MM.1S (cell line): ENCODE results near the gene SIRT7.
"Not testable (repeated sequence)": the region's sequence is repeated elsewhere in the genome, so short reads cannot be mapped to it uniquely, and the experiment has no call there.

Experiments
- DNase-seq: peaks from one replicate; pipeline ENCODE4 v3.0.0-alpha.2; 2015
- H2AFZ ChIP-seq: fragments of 300-600 bp; sonication (generic); 2 replicates; pipeline ENCODE4 v1.6.0; 2016; ENCODE audit warnings: antibody characterized with exemption, low read length
- H3F3A ChIP-seq: fragments of 300-600 bp; sonication (generic); 2 replicates; pipeline ENCODE4 v1.6.1; 2016; ENCODE audit warnings: mild to moderate bottlenecking, antibody characterized with exemption, low read length, moderate library complexity, mixed read lengths; ENCODE audit not compliant: insufficient read depth
- H3K27ac ChIP-seq: fragments of 300-600 bp; sonication (generic); 2 replicates; pipeline ENCODE4 v1.5.1; 2016; ENCODE audit warnings: mild to moderate bottlenecking, low read length
- H3K27me3 ChIP-seq: fragments of 300-600 bp; sonication (generic); replicated peaks from 2 replicates; pipeline ENCODE4 v1.6.0; 2016; ENCODE audit warnings: low read length; ENCODE audit not compliant: insufficient read depth
- H3K36me3 ChIP-seq: fragments of 300-600 bp; sonication (generic); replicated peaks from 2 replicates; pipeline ENCODE4 v1.6.1; 2016; ENCODE audit warnings: mild to moderate bottlenecking, low read length, mixed read lengths; ENCODE audit not compliant: insufficient read depth
- H3K4me1 ChIP-seq: fragments of 300-600 bp; sonication (generic); 2 replicates; pipeline ENCODE4 v1.6.1; 2016; ENCODE audit warnings: low read length, mixed read lengths
- H3K4me2 ChIP-seq: fragments of 300-600 bp; sonication (generic); 2 replicates; pipeline ENCODE4 v1.6.0; 2016; ENCODE audit warnings: low read depth, low read length
- H3K4me3 ChIP-seq: fragments of 300-600 bp; sonication (generic); 2 replicates; pipeline ENCODE4 v1.5.1; 2016; ENCODE audit warnings: low read length, mixed read lengths
- H3K79me2 ChIP-seq: fragments of 300-600 bp; sonication (generic); 2 replicates; pipeline ENCODE4 v1.6.1; 2016; ENCODE audit warnings: mixed run types, low read length, mixed read lengths
- H3K9ac ChIP-seq: fragments of 300-600 bp; sonication (generic); 2 replicates; pipeline ENCODE4 v1.6.1; 2016; ENCODE audit warnings: low read length, mixed read lengths
- H3K9me2 ChIP-seq: fragments of 300-600 bp; sonication (generic); replicated peaks from 2 replicates; pipeline ENCODE4 v1.6.1; 2016; ENCODE audit warnings: mild to moderate bottlenecking, low read length, mixed read lengths; ENCODE audit not compliant: insufficient read depth
- H3K9me3 ChIP-seq: fragments of 300-600 bp; sonication (generic); replicated peaks from 2 replicates; pipeline ENCODE4 v1.6.1; 2016; ENCODE audit warnings: mild to moderate bottlenecking, low read length, mixed read lengths; ENCODE audit not compliant: insufficient read depth
- H4K20me1 ChIP-seq: fragments of 300-600 bp; sonication (generic); 2 replicates; pipeline ENCODE4 v1.6.1; 2016; ENCODE audit warnings: mild to moderate bottlenecking, low read length, moderate library complexity, mixed read lengths; ENCODE audit not compliant: insufficient read depth
- CTCF ChIP-seq: fragments of 300-600 bp; sonication (generic); IDR thresholded peaks from 2 replicates; pipeline ENCODE4 v1.5.1; 2016; ENCODE audit warnings: antibody characterized with exemption, low read length, mixed read lengths
- EZH2 ChIP-seq: fragments of 300-600 bp; sonication (generic); optimal IDR thresholded peaks from 2 replicates; pipeline ENCODE3; 2017; ENCODE audit warnings: low read depth, mild to moderate bottlenecking, antibody characterized with exemption, low read length, mixed read lengths
- EZH2phosphoT487 ChIP-seq: fragments of 300-600 bp; sonication (generic); IDR thresholded peaks from 2 replicates; pipeline ENCODE4 v1.6.1; 2018; ENCODE audit warnings: antibody characterized with exemption, low read length

The SIRT7 gene

GRCh38 chr17:81953443-81953842, 35.5 kb upstream of the SIRT7 start:
- not testable (repeated sequence) for H3K36me3 ChIP-seq, H4K20me1 ChIP-seq, H3K4me3 ChIP-seq, H3F3A ChIP-seq, DNase-seq, H3K4me1 ChIP-seq, H2AFZ ChIP-seq, H3K9me3 ChIP-seq, H3K4me2 ChIP-seq, H3K9me2 ChIP-seq, H3K79me2 ChIP-seq, H3K27ac ChIP-seq, H3K9ac ChIP-seq
- H3K27me3 ChIP-seq: peaks cover 45% of the 10 kb centered on the region
- TF ChIP-seq CTCF: peak; percentile 9; the same call in 1 of the 2 replicates

GRCh38 chr17:81952792-81953228, 34.8 kb upstream of the SIRT7 start:
- no peak overlapping the region for H3K4me3 ChIP-seq
- H2AFZ ChIP-seq: no peak overlapping the region
- H3K9ac ChIP-seq: no peak overlapping the region
- H3K27ac ChIP-seq: no peak overlapping the region
- no peaks in the 10 kb centered on the region for H3K36me3 ChIP-seq
- H3K4me2 ChIP-seq: no peak overlapping the region
- H3K9me2 ChIP-seq: no peaks in the 10 kb centered on the region
- H3K4me1 ChIP-seq: no peaks in the 10 kb centered on the region
- no peaks in the 10 kb centered on the region for H4K20me1 ChIP-seq
- H3K9me3 ChIP-seq: no peaks in the 10 kb centered on the region
- H3F3A ChIP-seq: no peaks in the 10 kb centered on the region
- H3K79me2 ChIP-seq: no peaks in the 10 kb centered on the region
- H3K27me3 ChIP-seq: peaks cover 39% of the 10 kb centered on the region
- TF ChIP-seq EZH2phosphoT487 (no peak), EZH2 (no peak), CTCF (no peak)
- DNase-seq: no peak

GRCh38 chr17:81951785-81952684, 34.1 kb upstream of the SIRT7 start:
- Histone ChIP-seq H3K27ac (no peak overlapping the region), H3K4me3 (no peak overlapping the region), H3K27me3 (peaks cover 31% of the 10 kb centered on the region), H3F3A (no peaks in the 10 kb centered on the region), H3K9ac (no peak overlapping the region), H3K4me2 (no peak overlapping the region), H3K4me1 (no peaks in the 10 kb centered on the region), H3K36me3 (no peaks in the 10 kb centered on the region), H3K79me2 (no peaks in the 10 kb centered on the region), H3K9me2 (no peaks in the 10 kb centered on the region), H2AFZ (no peak overlapping the region), H3K9me3 (no peaks in the 10 kb centered on the region), H4K20me1 (no peaks in the 10 kb centered on the region)
- TF ChIP-seq EZH2phosphoT487 (no peak), CTCF (no peak), EZH2 (no peak)
- DNase-seq: no peak
